HCT116 (cell line): ENCODE results near the gene NEK3.
"Not testable (repeated sequence)": the region's sequence is repeated elsewhere in the genome, so short reads cannot be mapped to it uniquely, and the experiment has no call there.

ENCODE experiments used
- EZH2 ChIP-seq: fragments of 200-600 bp; sonication (generic); IDR thresholded peaks from 2 replicates; pipeline ENCODE4 v1.6.1; 2017; ENCODE audit warnings: antibody characterized with exemption, mixed run types
- JUND ChIP-seq: IDR thresholded peaks from 2 replicates; pipeline ENCODE4 v1.6.1; 2012
- POLR2A ChIP-seq: IDR thresholded peaks from 2 replicates; pipeline ENCODE4 v1.7.0; 2011; ENCODE audit warnings: borderline replicate concordance; ENCODE audit not compliant: insufficient read depth, insufficient read length; ENCODE audit errors: extremely low read depth
- SIN3A ChIP-seq: IDR thresholded peaks from 2 replicates; pipeline ENCODE4 v1.6.1; 2012; ENCODE audit warnings: low read depth
- SRF ChIP-seq: IDR thresholded peaks from 2 replicates; pipeline ENCODE4 v1.6.1; 2012; ENCODE audit warnings: low read depth
- TF ChIP-seq, protein P1 (sequence below), 3 experiments: fragments of 200-600 bp in 1 of 3; sonication (generic) in 1 of 3; IDR thresholded peaks in 2 of 3; conservative IDR thresholded peaks in 1 of 3; 2 replicates each; pipeline ENCODE4 v1.5.1; 2012 to 2017; ENCODE audit warnings: low read depth in 2 of 3, low read length in 2 of 3, antibody characterized with exemption in 1 of 3, borderline replicate concordance in 1 of 3, control low read depth in 1 of 3, mild to moderate bottlenecking in 1 of 3, mixed read lengths in 1 of 3, mixed run types in 1 of 3, moderate library complexity in 1 of 3; ENCODE audit not compliant: insufficient read depth in 1 of 3
- TF ChIP-seq, protein P2 (sequence below): IDR thresholded peaks from 2 replicates; pipeline ENCODE4 v1.6.1; 2012; ENCODE audit warnings: low read depth
- TF ChIP-seq, protein P3 (sequence below): IDR thresholded peaks from 2 replicates; pipeline ENCODE4 v1.6.1; 2012

DNA sequence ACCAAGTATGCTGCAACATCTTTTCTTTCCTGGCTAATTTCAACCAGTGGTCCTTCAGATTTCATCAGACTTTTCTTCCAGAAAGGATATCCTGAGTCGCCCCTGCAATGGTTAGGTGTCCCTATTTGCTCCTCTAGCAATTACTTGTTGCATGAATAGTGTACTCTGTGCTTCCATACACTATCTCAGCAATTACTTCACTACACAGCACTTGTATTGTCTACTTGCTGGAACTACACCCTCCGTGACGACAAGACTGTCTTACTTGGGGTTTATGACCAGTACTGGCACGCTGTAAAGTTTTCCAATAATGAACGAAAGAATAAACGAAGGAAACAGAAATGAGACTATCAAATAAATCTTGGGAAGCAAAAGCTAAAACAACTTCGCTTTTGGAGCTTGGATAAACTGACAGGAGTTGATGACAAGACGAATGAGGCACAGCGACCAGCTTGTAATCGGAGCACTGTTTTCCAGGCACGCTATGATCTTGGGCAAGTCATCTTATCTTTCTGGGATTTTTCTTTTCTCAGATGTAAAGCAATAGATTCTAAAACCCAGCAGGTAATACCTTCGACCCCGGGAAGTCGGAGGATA is 34.3 kb upstream of the NEK3 start:
- TF ChIP-seq, protein P1, sequence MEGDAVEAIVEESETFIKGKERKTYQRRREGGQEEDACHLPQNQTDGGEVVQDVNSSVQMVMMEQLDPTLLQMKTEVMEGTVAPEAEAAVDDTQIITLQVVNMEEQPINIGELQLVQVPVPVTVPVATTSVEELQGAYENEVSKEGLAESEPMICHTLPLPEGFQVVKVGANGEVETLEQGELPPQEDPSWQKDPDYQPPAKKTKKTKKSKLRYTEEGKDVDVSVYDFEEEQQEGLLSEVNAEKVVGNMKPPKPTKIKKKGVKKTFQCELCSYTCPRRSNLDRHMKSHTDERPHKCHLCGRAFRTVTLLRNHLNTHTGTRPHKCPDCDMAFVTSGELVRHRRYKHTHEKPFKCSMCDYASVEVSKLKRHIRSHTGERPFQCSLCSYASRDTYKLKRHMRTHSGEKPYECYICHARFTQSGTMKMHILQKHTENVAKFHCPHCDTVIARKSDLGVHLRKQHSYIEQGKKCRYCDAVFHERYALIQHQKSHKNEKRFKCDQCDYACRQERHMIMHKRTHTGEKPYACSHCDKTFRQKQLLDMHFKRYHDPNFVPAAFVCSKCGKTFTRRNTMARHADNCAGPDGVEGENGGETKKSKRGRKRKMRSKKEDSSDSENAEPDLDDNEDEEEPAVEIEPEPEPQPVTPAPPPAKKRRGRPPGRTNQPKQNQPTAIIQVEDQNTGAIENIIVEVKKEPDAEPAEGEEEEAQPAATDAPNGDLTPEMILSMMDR (IDR thresholded peaks at IDR 0.05 in 2 of 3, conservative IDR thresholded peaks at IDR 0.05 in 1 of 3; ENCODE audit: borderline replicate concordance in 1 of 3, insufficient read depth in 1 of 3, low read depth in 2 of 3, low read length in 2 of 3) = not testable (repeated sequence)
- not testable (repeated sequence) for TF ChIP-seq SIN3A, EZH2, JUND, POLR2A, SRF
- TF ChIP-seq, protein P2, sequence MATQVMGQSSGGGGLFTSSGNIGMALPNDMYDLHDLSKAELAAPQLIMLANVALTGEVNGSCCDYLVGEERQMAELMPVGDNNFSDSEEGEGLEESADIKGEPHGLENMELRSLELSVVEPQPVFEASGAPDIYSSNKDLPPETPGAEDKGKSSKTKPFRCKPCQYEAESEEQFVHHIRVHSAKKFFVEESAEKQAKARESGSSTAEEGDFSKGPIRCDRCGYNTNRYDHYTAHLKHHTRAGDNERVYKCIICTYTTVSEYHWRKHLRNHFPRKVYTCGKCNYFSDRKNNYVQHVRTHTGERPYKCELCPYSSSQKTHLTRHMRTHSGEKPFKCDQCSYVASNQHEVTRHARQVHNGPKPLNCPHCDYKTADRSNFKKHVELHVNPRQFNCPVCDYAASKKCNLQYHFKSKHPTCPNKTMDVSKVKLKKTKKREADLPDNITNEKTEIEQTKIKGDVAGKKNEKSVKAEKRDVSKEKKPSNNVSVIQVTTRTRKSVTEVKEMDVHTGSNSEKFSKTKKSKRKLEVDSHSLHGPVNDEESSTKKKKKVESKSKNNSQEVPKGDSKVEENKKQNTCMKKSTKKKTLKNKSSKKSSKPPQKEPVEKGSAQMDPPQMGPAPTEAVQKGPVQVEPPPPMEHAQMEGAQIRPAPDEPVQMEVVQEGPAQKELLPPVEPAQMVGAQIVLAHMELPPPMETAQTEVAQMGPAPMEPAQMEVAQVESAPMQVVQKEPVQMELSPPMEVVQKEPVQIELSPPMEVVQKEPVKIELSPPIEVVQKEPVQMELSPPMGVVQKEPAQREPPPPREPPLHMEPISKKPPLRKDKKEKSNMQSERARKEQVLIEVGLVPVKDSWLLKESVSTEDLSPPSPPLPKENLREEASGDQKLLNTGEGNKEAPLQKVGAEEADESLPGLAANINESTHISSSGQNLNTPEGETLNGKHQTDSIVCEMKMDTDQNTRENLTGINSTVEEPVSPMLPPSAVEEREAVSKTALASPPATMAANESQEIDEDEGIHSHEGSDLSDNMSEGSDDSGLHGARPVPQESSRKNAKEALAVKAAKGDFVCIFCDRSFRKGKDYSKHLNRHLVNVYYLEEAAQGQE = not testable (repeated sequence)
- TF ChIP-seq, protein P3, sequence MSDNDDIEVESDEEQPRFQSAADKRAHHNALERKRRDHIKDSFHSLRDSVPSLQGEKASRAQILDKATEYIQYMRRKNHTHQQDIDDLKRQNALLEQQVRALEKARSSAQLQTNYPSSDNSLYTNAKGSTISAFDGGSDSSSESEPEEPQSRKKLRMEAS = not testable (repeated sequence)
